Activated CD8-positive, alpha-beta memory T cell treated with anti-CD3 and anti-CD28 coated beads, Interleukin-2, amount 10 ng/mL, durations not matched to agents 7 days and 5 days (primary cell): ENCODE measurements around the gene AVPR2. TPM values are rescaled to one million over a fixed set of nuclear protein-coding genes. Genes with fewer than 3 reads are reported as not detected.

Experiments used
- ATAC-seq: fragments of 150-1000 bp; cut with Tn5 transposase; one replicate; pipeline ENCODE4 v1.10.0; 2021; ENCODE audit warnings: moderate library complexity
- CTCF ChIA-PET: fragments of 350-600 bp; sonication (Branson Sonifier 250); formaldehyde crosslinking; loops from one replicate; lab custom pipeline; 2021; ENCODE audit warnings: antibody characterized with exemption; lab: Charles Lee
- DNase-seq: peaks from one replicate; pipeline ENCODE4 v3.0.0-alpha.2; 2020
- H3K27ac Mint-ChIP-seq: one replicate; pipeline ENCODE4 v1.8.0; 2021; ENCODE audit warnings: mild to moderate bottlenecking, mixed read lengths
- H3K27me3 Mint-ChIP-seq: one replicate; pipeline ENCODE4 v1.8.0; 2021; ENCODE audit warnings: mixed read lengths
- H3K36me3 Mint-ChIP-seq: one replicate; pipeline ENCODE4 v1.8.0; 2021; ENCODE audit warnings: mild to moderate bottlenecking, mixed read lengths
- H3K4me1 Mint-ChIP-seq: one replicate; pipeline ENCODE4 v1.8.0; 2021; ENCODE audit warnings: mixed read lengths
- H3K4me3 Mint-ChIP-seq: one replicate; pipeline ENCODE4 v1.8.0; 2021; ENCODE audit warnings: mild to moderate bottlenecking, moderate library complexity, mixed read lengths
- H3K9me3 Mint-ChIP-seq: one replicate; pipeline ENCODE4 v1.8.0; 2022; ENCODE audit warnings: low read depth, mixed read lengths
- total RNA-seq, 2 experiments: library from RNA; stranded (reverse); gene quantifications; one replicate each; pipeline ENCODE4 v1.2.3, GENCODE V29; 2021

AVPR2 gene
- total RNA-seq, 2 experiments from 2014 or later: not detected

- H3K9me3 Mint-ChIP-seq: no peaks in the 10 kb centered on the region
- CTCF ChIA-PET: interaction anchor here (0.6 to 1.5 kb wide), 3 partner anchors 38 to 129 kb away, joined by 3 to 4 read pairs (median 4); no protein-coding TSS in a partner anchor
- ATAC-seq: no peak
- no peak overlapping the region for H3K4me3 Mint-ChIP-seq
- H3K27me3 Mint-ChIP-seq: peaks cover 45% of the 10 kb centered on the region
- H3K27ac Mint-ChIP-seq: no peak overlapping the region
- no peak for DNase-seq
- H3K36me3 Mint-ChIP-seq: no peaks in the 10 kb centered on the region
- H3K4me1 Mint-ChIP-seq: peaks cover 2% of the 10 kb centered on the region
These were observed 19.9 kb upstream of the AVPR2 start for GRCh38 chrX:153884590-153884989.

- DNase-seq: no peak
- CTCF ChIA-PET: interaction anchor here (0.6 to 1.5 kb wide), 4 partner anchors 38 to 130 kb away, joined by 3 to 4 read pairs (median 4); partner anchors contain the start of gene PLXNB3
These were observed 19.2 kb upstream of the AVPR2 start for GRCh38 chrX:153885208-153885787.

DNA sequence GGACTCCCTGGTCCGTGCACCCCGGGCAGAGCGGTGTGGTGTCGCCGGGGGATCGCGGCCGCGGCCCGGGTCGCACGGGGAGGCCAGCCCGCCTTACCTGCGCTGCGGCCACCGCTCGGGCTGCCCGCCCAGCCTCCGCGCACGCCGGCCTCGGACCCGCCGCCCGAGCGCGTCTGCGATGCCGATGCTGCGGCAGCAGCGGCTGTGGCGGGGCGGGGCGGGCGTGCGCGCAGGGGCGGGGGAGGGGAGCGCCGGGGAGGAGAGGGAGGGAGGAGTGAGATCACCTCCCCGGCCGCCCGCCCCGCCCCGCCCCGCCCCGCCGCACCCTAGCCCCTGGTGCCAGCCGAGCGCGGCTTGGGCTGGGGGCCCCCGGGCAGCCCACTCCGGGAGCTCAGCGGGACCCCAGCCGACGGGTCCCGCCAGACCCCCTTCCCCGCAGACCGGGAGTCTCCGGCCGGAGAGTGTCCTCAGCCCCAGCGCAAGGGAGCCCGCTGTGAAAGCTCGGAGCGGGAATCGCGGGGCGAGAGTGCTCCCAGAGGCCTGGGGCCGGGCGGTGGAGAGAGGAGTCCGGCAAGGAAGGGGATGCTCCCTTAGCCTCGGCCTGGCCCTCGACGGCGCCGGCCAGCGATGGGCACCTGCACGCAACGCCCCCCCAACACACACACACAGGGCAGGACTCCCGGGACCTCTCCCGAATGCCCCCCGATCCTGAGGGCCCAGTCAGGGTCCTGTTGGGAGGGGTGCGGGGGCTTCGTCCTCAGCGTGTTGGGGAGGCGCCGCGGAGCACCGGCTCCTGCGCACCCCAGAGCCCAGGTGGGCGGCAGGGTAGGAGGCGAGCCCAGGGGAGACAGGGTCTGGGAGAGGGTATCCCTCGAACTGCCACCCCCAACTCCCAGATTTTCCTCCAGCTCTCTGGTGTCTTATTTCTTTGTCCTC, 18.2 kb upstream of the AVPR2 start, which contains the start of gene L1CAM:
Gene L1CAM, minus strand, starts transcription at position 206 of the 936 bp plus-strand sequence. CDS start 10,337 bp downstream, outside the sequence.
- no peaks in the 10 kb centered on the region for H3K36me3 Mint-ChIP-seq
- CTCF ChIA-PET: interaction anchor here (0.7 kb wide), 1 partner anchor 122 kb away, joined by 3 read pairs; the partner anchor contains the start of gene PLXNB3
- peak within 1 kb of the TSS; percentile 41 for H3K4me3 Mint-ChIP-seq
- no peak within 1 kb of the TSS for H3K27ac Mint-ChIP-seq
- no peaks in the 10 kb centered on the region for H3K9me3 Mint-ChIP-seq
- ATAC-seq: peak; percentile 49
- H3K27me3 Mint-ChIP-seq: peaks cover 42% of the 10 kb centered on the region
- no peak for DNase-seq
- peaks cover 2% of the 10 kb centered on the region for H3K4me1 Mint-ChIP-seq

More at GRCh38 chrX:153885208-153885787, 19.2 kb upstream of the AVPR2 start:
- Mint-ChIP-seq H3K36me3 (no peaks in the 10 kb centered on the region), H3K27me3 (peaks cover 38% of the 10 kb centered on the region), H3K4me1 (peaks cover 2% of the 10 kb centered on the region), H3K27ac (no peak overlapping the region), H3K4me3 (peak overlapping the region; percentile 41), H3K9me3 (no peaks in the 10 kb centered on the region)
- ATAC-seq: peak; percentile 67

- H3K4me3 Mint-ChIP-seq: no peak overlapping the region
- H3K36me3 Mint-ChIP-seq: no peaks in the 10 kb centered on the region
- no peaks in the 10 kb centered on the region for H3K9me3 Mint-ChIP-seq
- no peak overlapping the region for H3K27ac Mint-ChIP-seq
- DNase-seq: no peak
- peaks cover 43% of the 10 kb centered on the region for H3K27me3 Mint-ChIP-seq
- CTCF ChIA-PET: no interaction called here
- no peak for ATAC-seq
- peaks cover 2% of the 10 kb centered on the region for H3K4me1 Mint-ChIP-seq
These were observed 17.6 kb upstream of the AVPR2 start for GRCh38 chrX:153886915-153887314.

GRCh38 chrX:153887385-153887784, 17.1 kb upstream of the AVPR2 start:
- peaks cover 44% of the 10 kb centered on the region for H3K27me3 Mint-ChIP-seq
- peaks cover 2% of the 10 kb centered on the region for H3K4me1 Mint-ChIP-seq
- H3K27ac Mint-ChIP-seq: no peak overlapping the region
- no peaks in the 10 kb centered on the region for H3K36me3 Mint-ChIP-seq
- H3K4me3 Mint-ChIP-seq: no peak overlapping the region
- CTCF ChIA-PET: no interaction called here
- no peak for ATAC-seq
- no peak for DNase-seq
- H3K9me3 Mint-ChIP-seq: no peaks in the 10 kb centered on the region

- no peaks in the 10 kb centered on the region for H3K9me3 Mint-ChIP-seq
- no peaks in the 10 kb centered on the region for H3K36me3 Mint-ChIP-seq
- peaks cover 44% of the 10 kb centered on the region for H3K27me3 Mint-ChIP-seq
- DNase-seq (no peak), ATAC-seq (no peak)
- CTCF ChIA-PET: no interaction called here
- H3K4me1 Mint-ChIP-seq: peaks cover 2% of the 10 kb centered on the region
- no peak overlapping the region for H3K4me3 Mint-ChIP-seq
- H3K27ac Mint-ChIP-seq: no peak overlapping the region
These were observed 16.1 kb upstream of the AVPR2 start for GRCh38 chrX:153888344-153888743.

DNA sequence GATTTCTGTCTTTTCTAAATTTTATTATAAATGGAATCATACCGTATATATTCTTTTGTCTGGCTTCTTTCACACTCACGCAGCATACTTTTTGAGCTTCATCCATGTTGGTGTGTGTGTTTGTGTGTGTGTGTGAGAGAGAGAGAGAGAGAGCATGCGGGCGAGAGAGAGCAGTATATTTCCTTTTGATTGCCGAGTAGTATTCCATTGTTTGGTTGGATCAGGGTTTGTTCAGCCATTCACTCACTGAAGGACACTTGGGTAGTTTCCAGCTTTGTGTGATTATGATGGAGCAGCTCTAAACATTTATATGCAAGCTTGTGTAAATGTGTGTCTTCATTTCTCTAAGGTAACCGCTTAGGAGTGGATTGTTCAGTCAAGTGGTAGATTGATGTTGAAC, 15.3 kb upstream of the AVPR2 start:
- H3K4me1 Mint-ChIP-seq: peaks cover 2% of the 10 kb centered on the region
- no peak for ATAC-seq
- H3K36me3 Mint-ChIP-seq: no peaks in the 10 kb centered on the region
- no peak overlapping the region for H3K27ac Mint-ChIP-seq
- no peak for DNase-seq
- no peak overlapping the region for H3K4me3 Mint-ChIP-seq
- CTCF ChIA-PET: no interaction called here
- H3K9me3 Mint-ChIP-seq: no peaks in the 10 kb centered on the region
- peaks cover 40% of the 10 kb centered on the region for H3K27me3 Mint-ChIP-seq

DNA sequence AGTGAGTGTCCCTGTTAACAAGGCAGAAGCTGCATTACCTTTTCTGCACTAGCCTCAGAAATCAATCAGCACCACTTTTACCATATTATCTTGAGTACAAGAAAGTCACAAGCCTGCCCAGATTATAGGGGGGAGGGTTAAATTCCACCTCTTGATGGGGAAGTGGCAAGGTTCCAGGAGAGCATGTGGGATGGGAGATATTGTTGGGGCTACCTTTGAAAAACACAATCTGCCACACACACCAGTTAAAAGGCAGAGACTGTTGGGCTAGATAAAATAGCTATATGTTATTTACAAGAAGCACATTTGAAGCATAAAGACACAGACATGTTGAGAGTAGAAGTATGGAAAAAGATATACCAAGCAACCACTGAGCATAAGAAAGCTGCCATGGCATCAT, 6.6 kb upstream of the AVPR2 start:
- H3K4me1 Mint-ChIP-seq: peaks cover 16% of the 10 kb centered on the region
- no peak overlapping the region for H3K4me3 Mint-ChIP-seq
- H3K27me3 Mint-ChIP-seq: peaks cover 18% of the 10 kb centered on the region
- CTCF ChIA-PET: no interaction called here
- ATAC-seq (no peak), DNase-seq (no peak)
- H3K27ac Mint-ChIP-seq: no peak overlapping the region
- no peaks in the 10 kb centered on the region for H3K9me3 Mint-ChIP-seq
- H3K36me3 Mint-ChIP-seq: no peaks in the 10 kb centered on the region

DNA sequence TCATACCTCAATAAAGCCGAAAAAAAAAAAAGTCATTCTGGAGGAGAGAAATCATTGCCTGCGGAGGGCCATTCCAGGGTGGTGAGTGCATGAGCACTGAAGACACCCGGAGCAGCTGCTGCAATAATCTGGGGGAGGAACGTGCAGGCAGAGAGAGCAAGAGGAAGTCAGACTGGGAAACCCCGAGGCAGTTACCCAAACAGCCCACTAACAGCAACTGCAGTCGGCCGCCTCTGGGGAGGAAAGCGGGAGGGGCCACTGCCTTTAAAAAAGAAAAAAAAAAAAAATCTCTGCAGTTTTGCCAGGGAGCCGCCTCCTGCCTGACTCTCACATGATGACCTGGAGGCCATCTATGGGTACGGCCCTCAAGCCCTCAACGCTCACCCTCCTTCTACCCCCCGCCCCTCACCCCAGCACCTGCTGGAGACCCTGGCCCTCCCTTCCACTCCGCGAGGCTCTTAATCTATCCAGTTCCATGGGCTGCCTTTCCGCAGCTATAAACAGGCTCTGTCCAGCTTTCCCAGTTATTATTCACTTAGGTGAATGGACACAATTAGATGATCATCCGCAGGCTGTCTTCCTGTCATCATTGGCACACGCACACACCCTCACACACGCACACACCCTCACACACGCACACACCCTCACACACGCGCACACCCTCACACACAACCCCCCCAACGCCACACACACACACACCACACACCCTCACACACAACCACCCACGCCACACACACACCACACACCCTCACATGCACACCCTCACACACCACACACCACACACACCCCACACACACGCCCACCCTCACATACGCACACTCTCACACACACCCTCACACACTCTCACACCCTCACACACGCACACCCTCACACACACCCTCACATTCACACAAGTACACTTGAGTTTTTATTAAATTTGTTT, 3.4 kb upstream of the AVPR2 start:
- Mint-ChIP-seq H3K4me3 (peak overlapping the region; percentile 38), H3K36me3 (no peaks in the 10 kb centered on the region), H3K27me3 (peaks cover 16% of the 10 kb centered on the region), H3K4me1 (peaks cover 35% of the 10 kb centered on the region), H3K9me3 (no peaks in the 10 kb centered on the region), H3K27ac (peak overlapping the region; percentile 70)
- peak; percentile 82 for ATAC-seq
- CTCF ChIA-PET: no interaction called here
- peak; percentile 75 for DNase-seq

DNA sequence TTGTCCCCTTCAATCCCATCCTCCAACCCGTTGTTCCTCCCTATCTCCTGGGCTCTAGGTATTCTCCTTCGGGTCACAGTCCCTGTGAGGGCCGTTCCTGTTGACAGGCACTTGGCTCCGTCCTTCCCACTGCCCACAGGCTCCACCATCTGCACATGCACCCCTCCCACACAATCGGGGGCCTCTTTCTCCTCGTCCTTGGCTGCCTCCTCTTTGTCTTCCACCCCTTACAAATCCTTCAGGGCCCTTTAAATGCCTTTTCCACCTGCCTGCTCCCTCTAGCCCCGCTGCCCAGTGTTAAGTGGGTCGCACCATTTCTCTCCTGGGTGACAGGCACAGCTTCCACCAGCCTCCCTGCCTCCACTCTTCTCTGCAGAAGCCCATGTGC, 2.7 kb upstream of the AVPR2 start:
- no peak for ATAC-seq
- CTCF ChIA-PET: no interaction called here
- no peak overlapping the region for H3K4me3 Mint-ChIP-seq
- H3K36me3 Mint-ChIP-seq: no peaks in the 10 kb centered on the region
- H3K9me3 Mint-ChIP-seq: no peaks in the 10 kb centered on the region
- H3K27me3 Mint-ChIP-seq: peaks cover 14% of the 10 kb centered on the region
- DNase-seq: no peak
- peaks cover 41% of the 10 kb centered on the region for H3K4me1 Mint-ChIP-seq
- H3K27ac Mint-ChIP-seq: peak overlapping the region; percentile 43

DNA sequence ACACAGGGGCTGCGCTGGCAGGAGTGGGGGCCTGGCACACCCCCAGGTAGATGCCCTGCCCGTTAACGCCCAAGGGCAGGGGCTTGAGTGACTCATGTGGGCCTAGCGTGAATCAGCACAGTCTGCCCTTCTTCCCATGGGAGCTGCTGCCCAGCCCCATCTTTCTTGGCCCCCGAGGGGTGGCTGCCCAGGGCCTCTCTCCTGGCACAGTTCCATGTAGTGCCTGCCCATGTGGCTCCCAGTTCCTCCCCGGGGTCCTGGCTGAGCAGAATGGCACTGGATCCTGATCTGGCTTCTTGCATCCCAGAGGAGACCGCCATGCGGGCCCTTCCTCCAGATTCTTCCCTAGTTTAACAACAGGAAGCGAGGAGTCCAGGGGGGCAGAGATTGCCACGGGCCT, 2.1 kb upstream of the AVPR2 start:
- ATAC-seq (no peak), DNase-seq (no peak)
- H3K4me3 Mint-ChIP-seq: no peak overlapping the region
- peaks cover 43% of the 10 kb centered on the region for H3K4me1 Mint-ChIP-seq
- no peaks in the 10 kb centered on the region for H3K36me3 Mint-ChIP-seq
- H3K9me3 Mint-ChIP-seq: no peaks in the 10 kb centered on the region
- peaks cover 13% of the 10 kb centered on the region for H3K27me3 Mint-ChIP-seq
- no peak overlapping the region for H3K27ac Mint-ChIP-seq
- CTCF ChIA-PET: interaction anchor here (0.9 kb wide), 1 partner anchor 138 kb away, joined by 3 read pairs; the partner anchor contains the start of gene PLXNB3

- DNase-seq (no peak), ATAC-seq (no peak)
- H3K9me3 Mint-ChIP-seq: no peaks in the 10 kb centered on the region
- CTCF ChIA-PET: interaction anchor here (0.9 kb wide), 1 partner anchor 139 kb away, joined by 3 read pairs; the partner anchor contains the start of gene PLXNB3
- no peaks in the 10 kb centered on the region for H3K36me3 Mint-ChIP-seq
- H3K4me1 Mint-ChIP-seq: peaks cover 43% of the 10 kb centered on the region
- H3K4me3 Mint-ChIP-seq: no peak overlapping the region
- peak overlapping the region; percentile 46 for H3K27ac Mint-ChIP-seq
- peaks cover 5% of the 10 kb centered on the region for H3K27me3 Mint-ChIP-seq
These were observed 1.1 kb upstream of the AVPR2 start for GRCh38 chrX:153903238-153903980.
